GM21423 (cell line): ENCODE data around the gene PSTPIP2.
"Not testable (repeated sequence)": the region's sequence is repeated elsewhere in the genome, so short reads cannot be mapped to it uniquely, and the experiment has no call there.

Experiments used
- ATAC-seq: cut with Tn5 transposase; IDR thresholded peaks from one replicate; pipeline ENCODE4 v1.9.1; 2021; ENCODE audit warnings: mild to moderate bottlenecking, moderate library complexity; ENCODE audit not compliant: unreplicated experiment

Gene PSTPIP2

GRCh38 chr18:46070232-46070631, 1.8 kb downstream of the PSTPIP2 start:
- no peak for ATAC-seq

- ATAC-seq, result no peak
These were observed 2.5 kb downstream of the PSTPIP2 start for GRCh38 chr18:46069524-46069923.

GRCh38 chr18:46068763-46069162, 3.3 kb downstream of the PSTPIP2 start:
- ATAC-seq, result no peak

GRCh38 chr18:46067438-46068007, 4.5 kb downstream of the PSTPIP2 start:
- no peak for ATAC-seq

GRCh38 chr18:46062781-46063180, 9.3 kb downstream of the PSTPIP2 start:
- ATAC-seq, result no peak

- no peak for ATAC-seq
These were observed 10.3 kb downstream of the PSTPIP2 start for GRCh38 chr18:46061796-46062195.

GRCh38 chr18:46061387-46061786, 10.7 kb downstream of the PSTPIP2 start:
- no peak for ATAC-seq

- no peak for ATAC-seq
These were observed 11.7 kb downstream of the PSTPIP2 start for GRCh38 chr18:46060359-46060841.

- no peak for ATAC-seq
These were observed 16.2 kb downstream of the PSTPIP2 start for GRCh38 chr18:46055838-46056230.

- peak; percentile 54 for ATAC-seq
These were observed 16.9 kb downstream of the PSTPIP2 start for GRCh38 chr18:46054956-46055837.

- ATAC-seq, result no peak
These were observed 18.5 kb downstream of the PSTPIP2 start for GRCh38 chr18:46053368-46054095.

- ATAC-seq, result no peak
These were observed 20.2 kb downstream of the PSTPIP2 start for GRCh38 chr18:46051731-46052461.

- ATAC-seq, result no peak
These were observed 21.8 kb downstream of the PSTPIP2 start for GRCh38 chr18:46050268-46050667.

- ATAC-seq, result no peak
These were observed 23.4 kb downstream of the PSTPIP2 start for GRCh38 chr18:46048641-46049040.

- ATAC-seq, result not testable (repeated sequence)
These were observed 24.7 kb downstream of the PSTPIP2 start for GRCh38 chr18:46047369-46047768.

- no peak for ATAC-seq
These were observed 25.4 kb downstream of the PSTPIP2 start for GRCh38 chr18:46046688-46047087.

GRCh38 chr18:46046126-46046525, 25.9 kb downstream of the PSTPIP2 start:
- ATAC-seq, result no peak

GRCh38 chr18:46042571-46043123, 29.4 kb downstream of the PSTPIP2 start:
- ATAC-seq, result no peak

- ATAC-seq, result no peak
These were observed 31.3 kb downstream of the PSTPIP2 start for GRCh38 chr18:46040747-46041104.

GRCh38 chr18:46040033-46040746, 31.9 kb downstream of the PSTPIP2 start:
- ATAC-seq, result no peak
